Kidney (tissue), 14 donors: Measurements from ENCODE around the gene TBL1X. TPM values are rescaled to one million over a fixed set of nuclear protein-coding genes. Genes with fewer than 3 reads are reported as not detected.

Experiments used
- DNase-seq, 5 donors: peaks; one replicate each; pipeline ENCODE4 v3.0.0-alpha.2; 2013 to 2020
- FAIRE-seq: peaks from 2 replicates; lab custom pipeline; 2012; peaks lifted over from hg19 to GRCh38; lab: Jason Lieb, UNC
- H3K27ac ChIP-seq, 2 donors: one replicate each; pipeline ENCODE4 v1.7.0; 2013; ENCODE audit warnings: low read depth in 2 of 2, low read length in 2 of 2, inconsistent platforms in 1 of 2
- H3K27me3 ChIP-seq: one replicate; pipeline ENCODE4 v1.7.1; 2013; ENCODE audit warnings: low read length, inconsistent platforms; ENCODE audit not compliant: control insufficient read depth, insufficient read depth
- H3K36me3 ChIP-seq, 3 donors: one replicate each; pipeline versions ENCODE4 v1.7.0 to v1.7.1; 2013; ENCODE audit warnings: low read length in 3 of 3, control low read depth in 1 of 3, inconsistent platforms in 1 of 3; ENCODE audit not compliant: insufficient read depth in 3 of 3, control insufficient read depth in 2 of 3
- H3K4me1 ChIP-seq, 3 donors: one replicate each; pipeline versions ENCODE4 v1.7.0 to v1.7.1; 2013; ENCODE audit warnings: low read length in 3 of 3, inconsistent platforms in 1 of 3, low read depth in 1 of 3; ENCODE audit not compliant: control insufficient read depth in 2 of 3, insufficient read depth in 2 of 3
- H3K4me3 ChIP-seq, 3 donors: one replicate each; pipeline versions ENCODE4 v1.7.0 to v1.8.1; 2013; ENCODE audit warnings: low read length in 3 of 3, control low read depth in 1 of 3, inconsistent platforms in 1 of 3
- H3K9ac ChIP-seq, 3 donors: one replicate each; pipeline versions ENCODE4 v1.7.0 to v1.7.1; 2013; ENCODE audit warnings: low read length in 3 of 3, control low read depth in 1 of 3, inconsistent platforms in 1 of 3
- H3K9me3 ChIP-seq, 3 donors: one replicate each; pipeline versions ENCODE4 v1.7.0 to v1.7.1; 2013; ENCODE audit warnings: low read length in 3 of 3, control low read depth in 1 of 3, inconsistent platforms in 1 of 3; ENCODE audit not compliant: control insufficient read depth in 2 of 3, insufficient read depth in 1 of 3
- intact Hi-C: fragments of 100-400 bp; cut with DNase I; formaldehyde crosslinking; loops from one replicate; pipeline ENCODE4 v1.11.1; 2022
- polyA plus RNA-seq: library from polyadenylated mRNA; stranded (reverse); fragments of 350-450 nt; fragmentation: Illumina TruSeq; extraction: RNeasy Lipid Tissue Mini Kit (QIAGEN cat#74804); gene quantifications from one replicate; pipeline ENCODE4 v1.2.3, GENCODE V29; 2014; ENCODE audit warnings: low read depth, low replicate concordance; ENCODE audit not compliant: insufficient read depth
- total RNA-seq: library from RNA; stranded (reverse); fragmentation: NEBNext Ultra II Directional; extraction: Animal tissue kit (Norgen Biotek cat#: 25700); gene quantifications from one replicate; pipeline ENCODE4 v1.2.1, GENCODE V29; 2021
- TF ChIP-seq, protein P1 (sequence below): IDR thresholded peaks from 3 replicates; pipeline ENCODE4 v1.5.1; 2012; ENCODE audit warnings: mild to moderate bottlenecking, moderate library complexity, borderline replicate concordance; ENCODE audit not compliant: insufficient read depth; ENCODE audit errors: extremely low read depth
- donor health status: control.
- donor health status: control.
- donor health status: control.
- donor health status: control.
- donor health status: control.
- donor health status: DM: yes; HTN: yes; CAD: no.
- donor health status: Normal renal cell carcinoma (clear cell type).

TBL1X gene
- total and polyA plus RNA-seq, 2 donors from 2014 or later: 12.5 to 43.0 TPM

DNA sequence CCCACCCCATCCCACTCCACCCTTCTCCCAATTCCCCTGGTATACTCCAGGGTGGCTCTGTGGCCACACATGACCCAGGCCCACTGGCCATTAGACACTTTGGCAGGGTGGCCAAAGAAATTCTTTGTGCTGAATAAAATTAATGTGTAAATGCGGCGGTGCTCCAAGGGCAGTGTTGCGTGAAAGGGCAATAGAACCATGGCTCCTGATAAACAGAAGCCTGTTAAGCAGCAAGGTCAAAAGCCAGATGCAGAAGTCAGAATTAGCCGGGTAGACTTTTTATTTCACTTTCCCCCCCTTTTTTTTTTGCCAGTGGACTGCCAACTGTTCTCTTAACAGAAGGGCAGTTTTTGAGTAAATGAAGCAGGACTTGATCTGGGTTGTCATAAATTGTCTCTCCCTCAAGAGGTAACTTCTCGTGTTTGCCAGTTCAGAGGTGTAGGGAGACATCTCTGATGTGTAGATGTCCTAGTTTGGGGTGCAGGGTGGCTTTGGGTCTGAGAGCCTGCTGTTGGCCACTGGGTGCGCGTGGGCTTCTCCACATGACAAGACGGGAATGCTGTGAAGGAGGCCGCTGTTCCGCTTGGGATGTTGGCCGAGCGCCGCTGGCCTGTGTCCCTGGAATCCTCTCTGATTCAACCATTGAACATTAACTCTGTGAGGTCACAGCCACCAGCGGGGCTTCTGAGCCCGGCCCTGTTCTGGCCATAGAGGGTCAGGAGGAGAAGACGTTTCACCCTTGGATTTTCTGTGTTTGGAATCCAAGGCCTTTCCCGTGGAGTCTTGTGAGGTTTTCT, 139.5 kb downstream of the TBL1X start:
- peak overlapping the region in 1 of 3 donors; percentile 21 for H3K4me3 ChIP-seq
- H3K27ac ChIP-seq: peak overlapping the region; percentile 93 to 96
- peaks cover 0 to 31% (median 8%) of the 10 kb centered on the region in 3 donors for H3K4me1 ChIP-seq
- FAIRE-seq (no peak), DNase-seq (peak; percentile 32 to 93 (median 39))
- H3K9ac ChIP-seq: peak overlapping the region in 1 of 3 donors; percentile 69
- no peaks in the 10 kb centered on the region for H3K27me3 ChIP-seq
- H3K36me3 ChIP-seq: no peaks in the 10 kb centered on the region
- TF ChIP-seq, protein P1, sequence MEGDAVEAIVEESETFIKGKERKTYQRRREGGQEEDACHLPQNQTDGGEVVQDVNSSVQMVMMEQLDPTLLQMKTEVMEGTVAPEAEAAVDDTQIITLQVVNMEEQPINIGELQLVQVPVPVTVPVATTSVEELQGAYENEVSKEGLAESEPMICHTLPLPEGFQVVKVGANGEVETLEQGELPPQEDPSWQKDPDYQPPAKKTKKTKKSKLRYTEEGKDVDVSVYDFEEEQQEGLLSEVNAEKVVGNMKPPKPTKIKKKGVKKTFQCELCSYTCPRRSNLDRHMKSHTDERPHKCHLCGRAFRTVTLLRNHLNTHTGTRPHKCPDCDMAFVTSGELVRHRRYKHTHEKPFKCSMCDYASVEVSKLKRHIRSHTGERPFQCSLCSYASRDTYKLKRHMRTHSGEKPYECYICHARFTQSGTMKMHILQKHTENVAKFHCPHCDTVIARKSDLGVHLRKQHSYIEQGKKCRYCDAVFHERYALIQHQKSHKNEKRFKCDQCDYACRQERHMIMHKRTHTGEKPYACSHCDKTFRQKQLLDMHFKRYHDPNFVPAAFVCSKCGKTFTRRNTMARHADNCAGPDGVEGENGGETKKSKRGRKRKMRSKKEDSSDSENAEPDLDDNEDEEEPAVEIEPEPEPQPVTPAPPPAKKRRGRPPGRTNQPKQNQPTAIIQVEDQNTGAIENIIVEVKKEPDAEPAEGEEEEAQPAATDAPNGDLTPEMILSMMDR: no peak
- H3K9me3 ChIP-seq: no peaks in the 10 kb centered on the region
- intact Hi-C loops: no loop called here

DNA sequence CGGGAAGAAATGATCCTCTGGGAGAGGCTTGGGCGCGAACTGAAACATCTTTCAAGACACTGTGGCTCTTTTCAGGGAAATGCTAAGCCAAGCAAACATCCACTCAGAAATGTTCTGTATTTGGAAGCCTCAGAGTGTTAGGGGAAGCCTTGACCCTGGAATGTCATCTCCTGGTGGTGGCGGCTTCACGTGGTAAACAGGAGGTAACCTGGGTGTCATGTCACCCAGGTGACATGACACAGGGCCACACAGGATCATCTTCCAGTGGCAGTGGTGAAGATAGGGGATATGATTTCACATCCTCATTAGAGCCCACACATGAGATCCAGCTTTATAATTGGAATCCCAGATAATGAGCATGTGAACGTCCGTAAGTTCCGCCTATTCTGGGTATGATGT, 140.0 kb downstream of the TBL1X start:
- Histone ChIP-seq H3K4me3 (peak overlapping the region in 1 of 3 donors; percentile 21), H3K4me1 (peaks cover 0 to 33% (median 8%) of the 10 kb centered on the region in 3 donors), H3K27ac (peak overlapping the region; percentile 93 to 96), H3K9ac (peak overlapping the region in 1 of 3 donors; percentile 69), H3K36me3 (no peaks in the 10 kb centered on the region), H3K9me3 (no peaks in the 10 kb centered on the region), H3K27me3 (no peaks in the 10 kb centered on the region)
- intact Hi-C loops: no loop called here
- peak in 1 of 5 donors; percentile 3 for DNase-seq
- TF ChIP-seq, protein P1: no peak
- FAIRE-seq: no peak

DNA sequence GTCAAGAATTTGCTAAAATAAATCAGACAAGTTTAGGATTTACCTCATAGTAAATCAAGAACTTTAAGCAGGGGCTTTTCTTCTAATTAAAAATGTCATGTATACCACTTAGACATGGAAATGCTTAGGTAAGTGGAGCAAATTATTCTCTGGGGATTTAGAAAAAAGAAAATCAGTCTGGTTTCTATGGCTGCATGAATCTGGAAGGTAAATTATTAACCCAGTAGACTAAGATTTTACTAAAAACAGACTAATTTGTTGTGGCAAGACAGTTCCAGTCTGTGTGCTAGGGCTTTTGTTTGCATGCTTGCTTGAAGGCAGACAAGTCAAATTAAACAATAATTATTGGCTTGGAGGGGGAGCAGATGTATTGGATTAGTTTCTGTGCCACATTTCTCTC, 140.6 kb downstream of the TBL1X start:
- TF ChIP-seq, protein P1: no peak
- H3K36me3 ChIP-seq: no peaks in the 10 kb centered on the region
- H3K4me3 ChIP-seq: no peak overlapping the region
- H3K4me1 ChIP-seq: peaks cover 0 to 33% (median 8%) of the 10 kb centered on the region in 3 donors
- peak overlapping the region in 1 of 3 donors; percentile 69 for H3K9ac ChIP-seq
- peak in 1 of 5 donors; percentile 6 for DNase-seq
- no peaks in the 10 kb centered on the region for H3K27me3 ChIP-seq
- FAIRE-seq: peak; percentile 41
- intact Hi-C loops: no loop called here
- peak overlapping the region; percentile 93 to 96 for H3K27ac ChIP-seq
- no peaks in the 10 kb centered on the region for H3K9me3 ChIP-seq
